ENCODE data around the gene MTX3.

The MTX3 gene

DNA sequence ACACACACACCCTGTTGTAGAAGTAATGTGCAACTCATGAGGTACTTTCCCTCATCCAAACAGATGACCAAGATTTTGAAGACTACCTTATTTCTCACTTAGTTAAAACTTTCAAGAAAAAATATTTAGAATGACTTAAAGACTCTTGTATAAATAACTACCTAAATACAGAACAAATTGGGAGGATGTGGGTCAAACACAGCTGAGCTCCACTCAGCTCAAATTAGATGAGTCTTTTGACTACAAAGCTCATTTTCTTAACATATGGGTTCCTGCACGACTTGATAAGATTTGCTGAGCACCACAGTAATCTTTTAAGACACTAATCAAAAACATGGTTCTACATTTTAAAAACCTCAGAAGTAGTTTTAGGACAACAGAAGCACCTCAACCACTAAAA lies 8.9 kb downstream of the MTX3 start:
- DNase-seq = no peak

DNA sequence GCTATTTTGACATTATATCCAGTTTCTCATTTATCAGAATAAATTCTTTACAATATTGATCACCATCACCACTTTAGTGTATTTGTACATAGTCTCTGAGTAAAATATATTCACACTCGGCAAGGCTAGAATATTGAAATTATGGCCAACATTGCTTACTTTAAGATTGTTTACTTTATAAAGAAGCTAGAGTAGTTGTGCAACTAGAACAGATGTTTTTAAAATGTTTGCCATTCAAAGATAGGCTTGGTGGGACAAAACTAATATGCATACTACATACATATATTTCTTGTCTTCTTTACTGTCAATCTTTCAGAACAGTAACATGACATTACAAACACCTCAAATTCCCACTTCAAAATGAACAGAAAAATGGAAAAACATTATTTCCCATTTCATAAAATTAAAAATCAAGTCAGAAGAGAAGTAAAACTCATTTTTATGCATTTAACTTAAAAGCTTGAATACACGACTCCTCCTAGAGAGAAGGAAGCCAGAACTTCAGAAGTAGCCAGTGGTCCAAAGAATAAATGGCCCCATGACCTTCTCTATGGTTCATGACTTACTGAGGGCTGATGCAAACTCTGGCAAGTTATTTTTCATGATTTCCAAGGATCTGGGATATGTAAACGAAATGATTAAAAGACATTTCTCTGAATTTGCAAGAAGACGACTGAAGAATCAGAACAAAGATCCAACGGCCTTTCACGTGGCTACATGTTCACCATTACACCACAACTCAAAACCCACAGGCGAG lies 14.1 kb downstream of the MTX3 start:
- no peak for DNase-seq

DNA sequence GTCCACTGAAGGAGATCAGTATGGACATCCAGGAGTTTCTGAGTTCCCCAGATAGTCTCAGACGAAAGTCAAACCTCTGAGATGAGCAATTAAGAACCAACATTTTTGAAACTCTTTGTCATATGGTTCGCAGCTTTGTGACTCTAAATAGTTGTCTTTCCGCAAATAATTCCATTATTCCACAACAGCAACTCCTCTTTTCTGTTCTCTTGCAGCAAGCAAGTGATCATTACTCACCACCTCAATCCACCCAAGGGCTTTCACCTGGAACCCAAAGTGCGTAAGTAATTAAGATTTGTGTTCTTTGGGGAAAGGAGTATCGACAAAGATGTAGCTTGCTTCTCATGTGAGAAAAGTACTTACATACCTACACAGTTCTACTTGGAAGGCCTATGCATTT lies 15.6 kb downstream of the MTX3 start:
- no peak for DNase-seq

DNA sequence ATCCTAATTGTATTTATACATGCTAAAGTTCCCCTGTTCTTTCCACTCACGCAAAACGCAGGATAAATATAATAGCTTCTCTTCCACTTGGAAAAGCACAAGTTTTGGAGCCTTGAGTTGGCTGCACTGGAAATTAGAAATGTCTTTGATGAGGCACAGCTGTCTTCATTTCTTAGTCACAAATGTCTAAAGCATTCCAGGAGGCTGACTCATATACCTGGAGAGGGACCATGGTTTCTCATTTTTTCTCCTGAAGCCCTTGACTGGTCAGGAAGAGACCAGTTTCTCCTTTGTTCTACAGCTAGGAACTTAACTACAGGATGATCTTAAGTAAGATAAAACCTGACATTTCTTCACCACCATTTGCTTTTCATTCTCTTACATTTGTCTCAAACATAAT lies 16.2 kb downstream of the MTX3 start:
- no peak for DNase-seq

DNA sequence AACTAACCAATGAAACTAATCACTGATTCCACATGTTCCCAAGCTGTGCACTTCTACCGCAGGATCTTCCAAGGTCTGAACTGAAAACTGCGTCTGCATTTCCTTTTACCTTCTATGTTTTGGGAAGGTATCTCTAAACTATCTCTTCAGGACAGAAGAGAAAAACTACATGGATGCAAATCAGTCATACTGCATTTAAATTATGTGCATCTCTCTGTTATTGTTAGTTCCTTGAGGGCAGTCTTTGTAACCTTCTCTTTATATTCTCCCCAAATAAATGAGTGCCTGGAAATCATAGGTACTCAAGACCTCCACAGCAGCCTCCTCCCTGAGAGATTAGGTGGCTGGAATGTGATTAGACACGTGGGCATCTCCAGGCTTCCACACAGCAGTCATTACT lies 17.1 kb downstream of the MTX3 start:
- no peak for DNase-seq

DNA sequence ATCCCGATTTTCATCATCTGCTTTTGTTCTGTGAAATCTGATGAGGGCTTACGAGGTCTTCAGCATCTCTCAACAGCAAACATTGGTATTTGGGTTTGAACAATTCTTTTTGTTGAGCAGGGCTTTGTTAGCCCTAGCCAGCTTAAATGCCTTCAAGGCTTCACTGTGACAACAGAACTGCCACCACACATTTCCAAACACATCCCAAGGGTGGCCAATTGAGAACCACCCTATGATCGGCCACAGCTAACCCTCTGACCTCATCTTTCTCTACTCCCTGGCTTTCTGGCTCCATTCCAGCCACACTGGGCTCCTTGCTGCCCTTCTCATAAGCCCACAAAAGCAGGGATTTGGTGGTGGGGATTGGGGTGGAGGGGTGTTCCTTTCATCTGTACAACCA lies 17.6 kb downstream of the MTX3 start:
- no peak for DNase-seq

DNA sequence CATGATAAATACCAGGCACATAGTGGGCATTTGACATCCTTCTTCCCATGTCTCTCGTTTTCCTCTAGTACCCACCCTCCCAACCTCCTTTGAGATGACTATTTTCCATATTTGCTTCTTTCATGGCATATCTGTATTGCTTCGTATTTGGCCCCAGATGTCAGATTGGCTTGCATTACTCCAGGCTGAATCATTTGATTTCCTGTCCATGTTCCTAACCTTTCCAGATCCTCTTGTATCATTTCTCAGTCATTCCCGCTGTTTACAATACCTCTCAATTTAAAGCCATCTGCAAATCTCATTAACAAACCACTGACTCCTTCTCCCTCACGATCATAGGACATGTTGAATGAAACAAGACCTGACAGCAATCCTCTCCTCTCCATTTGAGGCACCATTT lies 19.9 kb downstream of the MTX3 start:
- DNase-seq = no peak

DNA sequence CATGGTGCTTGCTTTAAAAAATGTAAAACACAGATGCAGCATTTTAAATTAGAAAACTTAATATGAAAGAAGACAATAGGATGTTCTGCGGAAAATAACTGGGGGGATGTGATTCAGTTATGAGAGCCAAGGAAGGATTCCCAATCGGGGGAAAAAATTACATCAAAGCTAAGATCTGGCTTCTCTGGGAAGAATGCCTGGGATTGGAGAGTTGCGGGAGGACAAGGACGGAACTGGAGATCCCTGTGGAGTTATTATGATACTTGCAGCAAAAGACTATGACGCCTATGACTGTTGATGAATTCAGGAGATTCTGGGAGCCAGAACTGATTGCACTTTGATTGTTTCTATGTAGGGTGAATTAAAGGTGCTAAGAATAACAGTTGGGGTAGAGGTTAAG lies 24.6 kb downstream of the MTX3 start:
- no peak for DNase-seq

DNA sequence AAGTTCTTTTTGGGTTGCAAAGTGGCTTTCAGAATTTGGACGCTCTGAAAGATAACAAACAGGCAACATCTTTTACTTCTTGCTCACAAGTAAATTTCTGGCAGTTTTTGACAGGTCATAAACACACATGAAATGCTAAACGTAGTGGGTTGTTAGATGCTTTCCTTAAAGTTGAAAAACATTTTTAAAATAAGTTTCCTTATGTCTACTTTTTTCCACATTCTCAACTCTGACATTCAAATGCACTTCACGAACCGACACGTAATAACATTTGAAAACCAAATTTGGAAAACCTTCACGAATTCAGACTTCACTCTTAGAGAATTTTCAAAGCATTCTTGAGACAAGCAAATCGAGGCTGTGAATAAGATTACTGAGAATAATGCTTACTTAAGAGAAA lies 26.9 kb downstream of the MTX3 start:
- no peak for DNase-seq

DNA sequence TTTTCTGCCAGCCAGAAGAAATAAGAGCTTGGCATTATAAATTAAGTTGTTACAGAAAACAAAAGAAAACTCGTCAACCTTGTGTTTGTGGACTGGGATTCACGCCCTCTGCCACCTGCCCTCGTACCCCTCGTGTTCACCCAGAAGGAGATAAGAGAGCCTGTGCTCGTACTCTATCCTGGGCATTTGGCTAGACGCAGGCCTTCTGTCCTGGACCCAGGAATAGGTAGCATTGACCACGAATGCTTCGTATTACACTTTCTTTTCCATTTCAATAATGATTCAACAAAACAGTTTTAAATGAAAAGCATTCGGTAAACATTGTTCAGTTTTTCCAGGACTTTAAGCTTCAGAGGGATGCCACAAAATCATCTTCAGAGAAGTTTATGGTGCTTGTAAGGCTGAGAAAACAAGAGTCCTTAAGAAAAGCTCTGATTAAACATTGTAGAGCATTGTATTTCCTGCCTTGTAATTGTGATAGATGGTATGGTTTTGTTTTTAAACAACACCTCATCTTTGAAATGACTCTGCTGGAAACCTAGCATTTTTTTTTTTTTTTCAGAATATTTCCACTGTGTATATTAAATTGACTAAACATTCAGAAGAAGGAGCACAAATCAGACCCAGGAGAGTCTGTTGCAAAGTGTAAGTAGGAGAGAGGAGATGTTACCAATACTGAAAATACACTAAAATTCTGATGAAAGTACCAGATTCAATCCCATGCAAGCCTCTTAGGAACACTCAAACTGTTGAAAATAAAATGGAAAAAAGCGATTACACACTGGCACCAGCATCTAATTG lies 27.6 kb downstream of the MTX3 start:
- peak; percentile 22 for DNase-seq

DNA sequence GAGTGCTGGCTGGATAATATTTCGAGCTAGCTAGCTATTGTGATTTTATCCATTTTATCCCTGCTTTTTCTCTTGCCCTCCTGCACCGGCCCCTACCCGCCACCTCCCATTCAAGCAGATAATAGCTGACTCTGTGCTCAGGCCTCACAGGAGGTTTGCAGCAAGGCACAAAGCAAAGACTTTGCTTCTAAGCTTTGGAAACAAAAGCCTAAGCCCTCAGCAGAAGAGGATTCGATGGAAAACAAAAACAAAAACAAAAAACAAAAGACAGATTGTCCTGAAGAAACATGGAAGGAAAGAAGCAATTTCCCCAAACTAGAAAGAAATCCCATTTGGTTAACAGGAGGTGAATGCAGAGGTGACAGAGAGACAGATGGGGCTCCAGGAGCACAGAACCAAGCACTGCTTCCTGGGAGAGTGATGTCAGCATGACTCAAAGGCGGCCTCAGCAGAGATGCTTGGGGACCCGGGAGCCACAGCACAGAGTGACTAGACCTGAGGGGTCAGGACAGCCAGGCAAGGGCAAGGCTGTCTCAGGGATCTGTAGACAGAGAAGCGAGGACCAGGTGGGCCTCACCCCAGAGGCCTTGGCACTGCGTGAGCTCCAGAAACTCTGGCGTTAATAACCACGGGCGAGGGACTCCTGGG lies 28.4 kb downstream of the MTX3 start:
- DNase-seq = peak; percentile 15

DNA sequence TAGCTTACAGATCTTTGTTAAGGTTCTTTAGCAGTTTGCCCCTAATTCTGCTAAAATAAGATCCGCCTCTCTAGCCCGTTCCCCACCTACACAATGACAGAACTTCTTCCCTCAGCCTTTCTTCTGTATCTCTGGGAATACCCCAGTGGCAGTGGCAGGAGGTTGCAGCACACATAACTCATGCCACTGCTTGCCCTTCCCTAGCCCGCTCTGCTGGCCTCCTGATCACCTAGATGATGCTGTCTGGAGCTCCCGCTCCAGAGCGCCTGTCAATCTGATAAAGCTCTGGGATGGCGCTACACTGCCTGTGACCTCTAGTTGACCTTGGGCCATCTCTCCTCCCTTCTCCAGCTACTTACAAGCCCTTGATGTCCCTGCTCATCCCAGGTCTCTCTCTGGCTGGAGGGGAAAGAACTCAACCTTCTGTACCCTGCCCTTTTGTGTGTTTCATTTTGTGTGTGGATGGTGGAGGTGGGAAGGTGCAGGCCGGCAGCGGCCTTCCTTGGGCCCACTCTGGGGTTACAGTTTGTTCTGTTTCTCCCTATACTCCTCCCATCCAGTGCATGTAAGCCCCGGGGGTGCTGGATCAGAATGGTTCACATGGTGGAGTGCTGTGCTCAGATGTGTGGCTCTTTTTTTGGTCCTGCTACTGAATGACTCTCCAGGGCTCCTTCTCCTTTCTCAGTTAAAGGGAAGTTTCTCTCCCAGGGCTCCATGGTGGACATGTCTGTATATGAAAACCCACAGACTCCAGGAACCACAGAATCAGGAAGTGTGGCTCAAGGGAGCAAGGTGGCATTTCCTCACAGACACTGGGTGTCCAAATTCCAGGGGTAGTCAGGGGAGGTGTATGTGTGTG lies 29.1 kb downstream of the MTX3 start:
- no peak for DNase-seq

DNA sequence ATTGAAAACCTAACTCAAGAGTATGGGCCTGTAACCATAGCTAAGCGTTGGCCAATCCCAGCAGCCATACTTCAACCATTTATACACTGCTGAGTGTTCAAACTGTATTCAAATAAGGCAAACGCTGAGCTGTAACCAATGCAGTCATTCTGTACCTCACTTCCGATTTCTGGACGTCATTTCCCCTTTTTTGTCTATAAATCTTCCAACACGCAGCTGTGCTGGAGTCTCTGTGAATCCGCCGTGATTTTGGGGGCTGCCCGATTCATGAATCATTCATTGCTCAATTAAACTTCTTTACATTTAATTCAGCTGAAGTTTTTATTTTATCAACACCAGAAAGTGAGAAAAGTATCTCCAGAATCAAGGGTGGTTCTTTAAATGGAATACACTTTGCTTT lies 31.7 kb downstream of the MTX3 start:
- DNase-seq = no peak

DNA sequence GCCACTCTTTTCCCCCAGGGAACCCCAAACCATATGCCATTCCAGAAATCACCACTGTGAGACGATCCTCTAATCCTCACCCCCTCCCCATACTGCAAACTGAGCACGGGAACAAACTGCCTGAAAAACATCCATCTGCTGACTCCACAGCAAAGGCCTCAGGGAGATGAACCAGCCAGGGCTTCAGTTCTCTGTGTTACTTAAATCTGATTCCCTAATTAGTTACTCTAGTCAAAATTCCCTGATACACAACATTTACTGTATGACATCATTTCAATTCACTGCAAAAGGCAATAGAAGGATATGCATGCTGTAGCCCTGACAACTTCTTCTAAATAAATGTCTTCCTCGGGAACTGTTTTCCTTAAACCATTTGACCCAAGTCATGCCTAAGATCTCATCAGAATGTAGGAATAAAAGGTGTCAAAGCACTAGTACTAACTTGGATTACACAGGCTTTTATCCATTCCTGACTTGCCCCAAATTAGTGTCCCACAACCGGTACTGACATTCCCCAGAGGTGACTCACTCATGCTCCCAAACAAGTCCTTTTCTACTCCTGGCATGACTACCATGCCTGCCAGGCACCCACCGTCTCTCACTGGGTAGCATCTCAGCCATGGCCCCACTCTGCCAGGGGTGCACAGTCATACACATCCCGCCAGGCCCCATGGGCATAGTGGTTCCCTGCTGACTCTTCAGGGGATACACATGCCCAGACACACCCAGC lies 35.0 kb downstream of the MTX3 start:
- DNase-seq = no peak

DNA sequence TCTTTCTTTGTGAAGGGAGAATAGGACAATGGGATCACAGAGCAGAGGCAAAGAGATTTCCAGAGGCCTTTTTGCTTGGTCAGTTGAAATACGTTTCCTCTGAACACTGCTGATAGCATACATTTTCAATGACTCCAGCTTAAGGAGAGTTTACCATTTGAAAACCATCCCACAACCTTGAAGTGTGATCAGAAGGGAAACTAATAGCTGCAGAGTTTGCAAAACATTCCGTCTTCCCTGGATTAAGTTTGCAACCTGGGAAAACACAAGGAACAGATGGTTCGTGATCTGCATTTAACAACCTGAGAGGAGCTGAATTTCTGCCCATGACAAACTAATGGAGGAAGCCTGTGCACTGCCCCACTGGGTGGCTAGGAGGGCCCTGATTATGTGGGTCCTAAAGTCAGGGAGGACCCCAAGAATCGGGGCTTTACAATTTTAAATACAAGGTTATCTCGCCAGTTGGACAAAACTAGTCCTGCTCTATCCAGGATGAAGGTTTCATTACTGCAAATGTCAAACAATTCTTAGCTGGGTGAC lies 35.6 kb downstream of the MTX3 start:
- DNase-seq = no peak

DNA sequence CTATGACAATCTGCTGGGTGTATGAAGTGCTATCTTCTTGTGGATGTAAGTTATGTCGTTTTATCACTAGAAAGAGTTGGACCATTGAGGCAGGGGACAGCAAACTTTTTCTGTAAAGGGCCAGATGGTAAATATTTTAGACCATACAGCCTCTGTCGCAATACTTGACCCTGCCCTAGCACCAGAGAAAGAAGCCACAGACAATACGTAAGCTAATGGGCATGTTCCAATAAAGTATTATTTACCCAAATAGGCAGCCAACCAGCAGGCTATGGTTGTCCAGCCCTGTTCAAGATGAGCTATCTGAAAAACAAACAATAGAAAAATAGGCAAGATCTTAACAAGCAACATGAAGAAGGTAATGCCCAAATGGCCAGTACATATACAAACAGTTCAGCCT lies 36.4 kb downstream of the MTX3 start:
- DNase-seq = no peak

DNA sequence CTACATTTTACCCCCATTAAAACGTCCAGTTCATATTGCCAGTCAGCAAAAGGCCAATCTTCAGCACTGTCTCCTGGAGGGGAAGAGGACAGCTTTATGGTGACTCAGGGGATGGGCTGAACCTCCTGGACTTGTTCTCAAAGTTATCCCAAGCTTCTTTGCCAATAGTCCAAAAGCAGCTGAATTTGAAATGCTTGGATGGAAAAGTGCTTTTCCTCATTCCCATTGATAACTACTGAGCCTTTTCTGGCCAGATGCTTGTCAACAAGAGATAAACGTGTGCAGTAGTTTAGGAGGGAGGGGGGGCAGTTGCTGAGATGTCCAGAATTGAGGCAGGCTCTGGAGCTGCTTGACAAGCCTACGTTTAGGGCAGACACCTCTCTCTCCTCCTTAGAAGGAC lies 43.5 kb downstream of the MTX3 start:
- no peak for DNase-seq

DNA sequence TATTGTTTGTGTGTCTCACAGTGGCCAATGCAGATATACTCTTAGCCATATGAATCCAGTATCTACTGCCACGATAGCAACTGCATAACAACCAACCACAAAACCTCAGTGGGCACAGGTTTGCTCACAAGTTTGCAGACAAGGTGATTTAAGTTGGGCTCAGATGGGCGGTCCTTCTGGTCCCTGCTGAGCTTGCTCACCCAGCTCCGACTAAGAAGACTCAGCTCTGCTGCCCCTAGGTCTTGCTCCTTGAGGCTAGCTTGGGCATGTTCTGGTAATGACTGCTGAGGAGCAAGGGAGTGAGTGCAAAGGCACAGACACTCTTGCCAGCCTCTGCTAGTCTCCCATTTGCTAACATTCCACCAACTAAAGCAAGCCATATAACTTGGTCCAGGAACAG lies 52.6 kb downstream of the MTX3 start:
- DNase-seq = no peak

DNA sequence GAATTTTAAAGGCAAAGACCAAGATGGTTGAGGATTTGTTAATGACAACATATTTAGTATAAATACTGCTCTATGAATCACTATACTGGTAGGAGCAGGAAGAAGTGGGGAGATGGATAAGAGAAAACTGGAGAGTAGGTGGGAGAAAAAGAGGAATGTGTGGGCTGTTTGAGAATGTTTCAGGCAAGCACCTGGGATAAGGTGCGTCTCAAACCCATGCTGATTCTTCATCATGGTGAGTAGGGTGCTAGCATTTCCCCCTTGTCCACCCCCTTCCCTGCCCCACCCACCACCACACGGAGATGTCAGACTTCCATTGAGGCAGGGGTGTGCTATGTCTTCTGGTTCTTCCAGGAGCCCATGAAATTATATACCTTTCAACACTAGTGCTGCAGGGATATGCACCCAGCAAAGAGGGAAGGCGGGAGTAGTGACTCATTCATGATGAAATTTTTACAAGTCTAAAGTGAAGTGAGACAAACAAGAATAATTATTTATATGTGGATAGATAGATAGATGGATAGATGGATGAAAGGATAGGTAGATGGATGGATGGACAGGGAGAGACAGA lies 54.3 kb downstream of the MTX3 start:
- no peak for DNase-seq

DNA sequence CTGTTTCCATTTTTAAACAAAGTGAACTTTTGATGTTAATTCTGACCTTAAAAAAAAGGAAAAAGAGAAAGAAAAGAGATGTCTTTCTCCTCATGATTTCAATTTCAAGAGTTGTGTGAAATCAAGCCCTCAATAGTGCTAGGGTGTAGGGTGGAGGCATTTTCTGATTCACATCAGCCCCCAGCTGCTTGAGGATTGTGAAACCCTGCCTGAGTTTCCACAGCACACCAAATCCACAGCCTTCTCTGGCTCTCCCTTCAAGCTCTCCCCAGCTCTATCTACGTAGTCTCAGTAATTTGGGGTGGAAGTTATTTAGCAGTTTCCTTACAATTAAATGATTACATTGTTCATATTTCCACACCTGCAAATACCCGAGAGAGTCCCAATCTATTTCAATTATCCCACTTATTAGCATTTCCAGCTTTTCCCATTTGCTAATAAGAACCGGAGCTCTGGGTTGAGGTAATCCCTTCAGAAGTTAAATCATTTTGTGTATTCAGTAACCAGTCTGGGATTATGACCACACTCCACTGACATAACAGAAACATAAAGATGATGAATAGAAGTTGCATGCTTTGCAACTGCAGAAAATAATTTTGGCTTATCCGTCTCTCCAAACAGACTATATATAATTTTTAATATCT lies 54.9 kb downstream of the MTX3 start:
- no peak for DNase-seq

DNA sequence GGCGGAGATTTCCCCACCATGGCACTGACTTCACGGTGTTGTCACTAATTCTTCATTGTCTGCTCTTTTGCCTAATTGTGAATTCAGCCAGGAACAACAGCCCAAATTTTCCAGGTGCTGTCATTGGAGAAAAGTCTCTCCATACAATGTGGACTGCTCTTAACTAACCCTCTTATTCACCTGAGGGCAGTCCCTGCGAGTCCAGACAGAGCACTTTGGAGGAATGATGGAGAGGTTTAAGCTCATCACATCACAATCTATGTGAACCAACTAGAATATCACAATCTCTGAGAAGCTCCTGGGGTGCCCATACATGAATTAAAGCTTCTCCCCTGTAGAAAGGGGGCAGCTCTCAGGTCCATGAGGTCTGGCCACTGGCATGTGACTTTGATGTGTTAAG lies 56.4 kb downstream of the MTX3 start:
- DNase-seq = no peak

Data from DMS79 treated with DMSO at 0.1 percent for 48 hours (cell line).